Measurements from ENCODE around the gene MTMR6. TPM values are rescaled to one million over a fixed set of nuclear protein-coding genes. Genes with fewer than 3 reads are reported as not detected.

The MTMR6 gene
- total RNA-seq, 1 donor from 2014 or later: 6.4 TPM

- TF ChIP-seq CTCF (IDR thresholded peaks at IDR 0.05): no peak
- DNase-seq (ENCODE audit: low spot score in 2 of 2): no peak
- Histone ChIP-seq H3K4me1 (no peaks in the 10 kb centered on the region), H3K27me3 (no peaks in the 10 kb centered on the region), H3K4me3 (no peak overlapping the region), H3K9me3 (no peaks in the 10 kb centered on the region), H3K27ac (no peak overlapping the region), H3K36me3 (no peaks in the 10 kb centered on the region)
- intact Hi-C loops (cut with DNase I): no loop called here
These were observed 90.3 kb downstream of the MTMR6 start for GRCh38 chr13:25196971-25197370.

Other genes with a start within 250 kb of the MTMR6 start
- gene PABPC3, start 191.4 kb downstream of the MTMR6 start, total RNA-seq: not detected
- gene AMER2, start 115.2 kb downstream of the MTMR6 start, total RNA-seq: not detected
- gene NUP58, start 14.1 kb upstream of the MTMR6 start, total RNA-seq: 9.7 TPM
- under 0.01 TPM for gene ATP8A2, start 84.5 kb upstream of the MTMR6 start, total RNA-seq

All from ascending aorta (tissue), 2 donors.